ENCODE measurements around the gene MANSC1. TPM values are rescaled to one million over a fixed set of nuclear protein-coding genes. Genes with fewer than 3 reads are reported as not detected.

The MANSC1 gene
- total RNA-seq (2022; extraction: Qiagen RNA extraction; ENCODE audit: low read depth): 3.2 to 4.6 TPM (median 3.7 TPM) in 5 replicates

GRCh38 chr12:12349711-12350665 lies at the start of gene MANSC1:
TSS of gene MANSC1 (minus strand) at chr12:12350242. CDS start at chr12:12343314, 6,928 bp downstream.

GRCh38 chr12:12356896-12357718 lies 7.1 kb upstream of the MANSC1 start, which contains the start of gene BORCS5:
TSS of gene BORCS5 (plus strand) at chr12:12357078. CDS start at chr12:12357452, 374 bp downstream.

Other genes with a start within 250 kb of the MANSC1 start
- gene LRP6, start 83.2 kb downstream of the MANSC1 start, total RNA-seq (2022; extraction: Qiagen RNA extraction; ENCODE audit: low read depth): 15.3 to 19.9 TPM (median 18.2 TPM) in 5 replicates
- gene BORCS5, start 6.8 kb upstream of the MANSC1 start, total RNA-seq (2022; extraction: Qiagen RNA extraction; ENCODE audit: low read depth): 8.6 to 10.8 TPM (median 9.5 TPM) in 5 replicates
- gene DUSP16, start 212.6 kb upstream of the MANSC1 start, total RNA-seq (2022; extraction: Qiagen RNA extraction; ENCODE audit: low read depth): 11.0 to 15.5 TPM (median 14.1 TPM) in 5 replicates

Data from A549 treated with RU486 at 1 μM for 4 hours (cell line).